Measurements from ENCODE around the gene EHMT1. TPM values are rescaled to one million over a fixed set of nuclear protein-coding genes. Genes with fewer than 3 reads are reported as not detected.

Gene EHMT1
- polyA plus RNA-seq, 3 donors = 19.7 to 42.1 (median 40.3) TPM

GRCh38 chr9:137741330-137741729 is 122.5 kb downstream of the EHMT1 start:
- H3K27ac ChIP-seq (ENCODE audit: low read depth, low read length) = no peak overlapping the region
- WGBS, 3 donors = 90 to 96% (median 94%) methylated on average over 4 of the region's 4 CpGs

GRCh38 chr9:137742698-137743097 is 123.9 kb downstream of the EHMT1 start:
- WGBS, 3 donors = 71 to 92% (median 88%) methylated on average over 7 of the region's 7 CpGs
- H3K27ac ChIP-seq (ENCODE audit: low read depth, low read length) = no peak overlapping the region

GRCh38 chr9:137743695-137744094 is 124.9 kb downstream of the EHMT1 start:
- WGBS, 3 donors = 94 to 96% (median 95%) methylated on average over 19 of the region's 19 CpGs
- H3K27ac ChIP-seq (ENCODE audit: low read depth, low read length) = no peak overlapping the region

- H3K27ac ChIP-seq (ENCODE audit: low read depth, low read length) = no peak overlapping the region
- WGBS, 3 donors = 88 to 93% (median 89%) methylated on average over 11 of the region's 11 CpGs
Measured at GRCh38 chr9:137744632-137745183, 125.9 kb downstream of the EHMT1 start.

- 56 to 76% (median 61%) methylated on average over 10 of the region's 10 CpGs for WGBS, 3 donors
- H3K27ac ChIP-seq (ENCODE audit: low read depth, low read length) = no peak overlapping the region
Measured at GRCh38 chr9:137745541-137745991, 126.8 kb downstream of the EHMT1 start.

GRCh38 chr9:137748311-137748710 is 129.5 kb downstream of the EHMT1 start:
- no peak overlapping the region for H3K27ac ChIP-seq (ENCODE audit: low read depth, low read length)
- 94 to 96% (median 94%) methylated on average over 15 of the region's 15 CpGs for WGBS, 3 donors

GRCh38 chr9:137748741-137749140 is 129.9 kb downstream of the EHMT1 start:
- H3K27ac ChIP-seq (ENCODE audit: low read depth, low read length) = no peak overlapping the region
- 91 to 96% (median 93%) methylated on average over 3 of the region's 3 CpGs for WGBS, 3 donors

- 76 to 81% (median 80%) methylated on average over 4 of the region's 4 CpGs for WGBS, 3 donors
- H3K27ac ChIP-seq (ENCODE audit: low read depth, low read length) = no peak overlapping the region
Measured at GRCh38 chr9:137749511-137749910, 130.7 kb downstream of the EHMT1 start.

GRCh38 chr9:137750007-137750406 is 131.2 kb downstream of the EHMT1 start:
- 66 to 78% (median 76%) methylated on average over 3 of the region's 3 CpGs for WGBS, 3 donors

GRCh38 chr9:137750566-137750965 is 131.8 kb downstream of the EHMT1 start:
- 90 to 95% (median 91%) methylated on average over 10 of the region's 10 CpGs for WGBS, 3 donors
- no peak overlapping the region for H3K27ac ChIP-seq (ENCODE audit: low read depth, low read length)

More at GRCh38 chr9:137750007-137750406, 131.2 kb downstream of the EHMT1 start:
- no peak overlapping the region for H3K27ac ChIP-seq (ENCODE audit: low read depth, low read length)

- 97 to 98% (median 97%) methylated on average over 5 of the region's 5 CpGs for WGBS, 3 donors
- H3K27ac ChIP-seq (ENCODE audit: low read depth, low read length) = no peak overlapping the region
Measured at GRCh38 chr9:137751616-137752015, 132.8 kb downstream of the EHMT1 start.

- no peak overlapping the region for H3K27ac ChIP-seq (ENCODE audit: low read depth, low read length)
- 86 to 96% (median 91%) methylated on average over 13 to 14 of the region's 14 CpGs for WGBS, 3 donors
Measured at GRCh38 chr9:137752426-137752825, 133.6 kb downstream of the EHMT1 start.

- H3K27ac ChIP-seq (ENCODE audit: low read depth, low read length) = no peak overlapping the region
- 90 to 96% (median 93%) methylated on average over 22 of the region's 22 CpGs for WGBS, 3 donors
Measured at GRCh38 chr9:137753192-137753765, 134.5 kb downstream of the EHMT1 start.

- 91 to 97% (median 94%) methylated on average over 7 of the region's 7 CpGs for WGBS, 3 donors
- no peak overlapping the region for H3K27ac ChIP-seq (ENCODE audit: low read depth, low read length)
Measured at GRCh38 chr9:137755261-137755927, 136.6 kb downstream of the EHMT1 start.

- no peak overlapping the region for H3K27ac ChIP-seq (ENCODE audit: low read depth, low read length)
- WGBS, 3 donors = 87 to 93% (median 92%) methylated on average over 13 of the region's 13 CpGs
Measured at GRCh38 chr9:137756045-137756744, 137.4 kb downstream of the EHMT1 start.

GRCh38 chr9:137757139-137757538 is 138.3 kb downstream of the EHMT1 start:
- 77 to 85% (median 80%) methylated on average over 10 of the region's 10 CpGs for WGBS, 3 donors

GRCh38 chr9:137757613-137758029 is 138.8 kb downstream of the EHMT1 start:
- 90 to 95% (median 91%) methylated on average over 9 of the region's 9 CpGs for WGBS, 3 donors
- H3K27ac ChIP-seq (ENCODE audit: low read depth, low read length) = no peak overlapping the region

More at GRCh38 chr9:137757139-137757538, 138.3 kb downstream of the EHMT1 start:
- H3K27ac ChIP-seq (ENCODE audit: low read depth, low read length) = no peak overlapping the region

- 93 to 97% (median 95%) methylated on average over 16 of the region's 16 CpGs for WGBS, 3 donors
- no peak overlapping the region for H3K27ac ChIP-seq (ENCODE audit: low read depth, low read length)
Measured at GRCh38 chr9:137758067-137758466, 139.3 kb downstream of the EHMT1 start.

GRCh38 chr9:137759117-137759516 is 140.3 kb downstream of the EHMT1 start:
- 91 to 98% (median 97%) methylated on average over 11 of the region's 11 CpGs for WGBS, 3 donors
- no peak overlapping the region for H3K27ac ChIP-seq (ENCODE audit: low read depth, low read length)
